NT2/D1 (cell line): Measurements from ENCODE around the gene PTRHD1.

Experiments
- SUZ12 ChIP-seq: IDR thresholded peaks from 2 replicates; pipeline ENCODE4 v1.6.1; 2011; ENCODE audit not compliant: insufficient read length, insufficient read depth; ENCODE audit errors: extremely low read depth
- YY1 ChIP-seq: IDR thresholded peaks from 2 replicates; pipeline ENCODE4 v1.6.1; 2011; ENCODE audit not compliant: insufficient read length, insufficient read depth
- ZNF274 ChIP-seq: IDR thresholded peaks from 2 replicates; pipeline ENCODE4 v1.6.1; 2011; ENCODE audit warnings: mild to moderate bottlenecking, low read depth, low read length

DNA sequence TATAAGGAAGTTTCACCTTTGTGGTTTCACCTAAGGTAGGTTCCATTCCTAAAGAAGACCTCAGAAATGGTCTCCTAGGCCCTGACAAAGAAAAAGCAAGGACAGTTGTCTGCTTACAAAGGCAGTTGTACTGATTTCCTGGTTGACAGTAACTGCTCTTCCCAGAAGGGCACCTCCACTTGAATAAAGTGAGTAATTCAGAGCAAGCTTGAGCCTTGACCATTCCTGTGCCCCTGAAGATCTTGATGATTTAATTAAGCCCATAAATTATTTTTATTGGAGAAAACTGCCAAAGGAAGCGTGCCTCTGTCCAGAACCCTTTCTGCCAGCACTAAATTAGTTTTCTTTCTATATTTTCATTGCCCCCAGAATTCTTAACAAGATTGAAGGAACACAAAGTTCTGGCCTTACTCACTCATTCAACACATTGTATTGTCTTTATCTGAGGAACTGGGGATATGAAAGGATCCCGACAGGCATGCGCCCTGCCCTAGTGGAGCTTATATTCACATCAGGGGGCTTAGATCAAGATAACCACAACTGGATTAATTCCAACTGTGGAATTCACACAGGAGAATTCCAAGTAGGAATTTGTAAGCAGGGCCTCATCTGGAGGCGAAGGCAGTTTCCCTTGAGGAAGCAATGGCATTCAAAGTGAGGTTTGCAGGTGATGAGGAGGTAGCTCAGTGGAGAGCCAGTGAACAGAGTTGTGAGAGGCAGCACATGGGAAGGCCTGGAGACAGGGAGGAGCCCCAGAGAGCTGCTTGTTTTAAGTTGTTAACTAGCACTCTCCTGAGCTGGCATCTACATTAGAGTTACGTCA lies 21.2 kb downstream of the PTRHD1 start:
- TF ChIP-seq ZNF274 (no peak), SUZ12 (no peak), YY1 (no peak)
